Naive thymus-derived CD4-positive, alpha-beta T cell (primary cell): ENCODE measurements around the gene JPT2. TPM values are rescaled to one million over a fixed set of nuclear protein-coding genes. Genes with fewer than 3 reads are reported as not detected.
A peak's percentile ranks its signal among the peaks of the same experiment; 100 is the strongest.

Source experiments
- ATAC-seq: fragments of 150-1000 bp; cut with Tn5 transposase; 2 replicates; pipeline ENCODE4 v1.10.0; 2021; ENCODE audit warnings: mild to moderate bottlenecking, moderate library complexity
- CTCF ChIA-PET: fragments of 350-600 bp; sonication (Branson Sonifier 250); formaldehyde crosslinking; loops from one replicate; lab custom pipeline; 2021; ENCODE audit warnings: antibody characterized with exemption; lab: Charles Lee
- POLR2A ChIA-PET: fragments of 350-600 bp; sonication (Branson Sonifier 250); formaldehyde crosslinking; loops from one replicate; lab custom pipeline; 2021; ENCODE audit warnings: antibody characterized with exemption, inconsistent platforms; lab: Charles Lee
- DNase-seq, 9 donors: peaks; one replicate each; pipeline versions ENCODE4 v3.0.0 to v3.0.0-alpha.2; 2020 to 2022; ENCODE audit warnings: mixed read lengths in 1 of 9
- H3K27ac ChIP-seq: one replicate; pipeline ENCODE4 v1.7.0; 2013; ENCODE audit warnings: mild to moderate bottlenecking, low read depth, low read length, moderate library complexity
- H3K27me3 ChIP-seq, 2 donors: one replicate each; pipeline ENCODE4 v1.7.0; 2013; ENCODE audit warnings: low read length in 2 of 2, mild to moderate bottlenecking in 2 of 2, moderate library complexity in 2 of 2; ENCODE audit not compliant: control insufficient read depth in 2 of 2, insufficient read depth in 2 of 2
- H3K36me3 ChIP-seq, 3 experiments: 1 replicate in 2 of 3; 2 replicates in 1 of 3; pipeline ENCODE4 v1.7.0; 2013; ENCODE audit warnings: low read length in 3 of 3, mild to moderate bottlenecking in 3 of 3, moderate library complexity in 1 of 3; ENCODE audit not compliant: insufficient read depth in 3 of 3, control insufficient read depth in 2 of 3
- H3K4me1 ChIP-seq, 2 donors: one replicate each; pipeline ENCODE4 v1.7.0; 2013; ENCODE audit warnings: low read length in 2 of 2, mild to moderate bottlenecking in 2 of 2, moderate library complexity in 1 of 2; ENCODE audit not compliant: control insufficient read depth in 2 of 2, insufficient read depth in 2 of 2
- H3K4me3 ChIP-seq: 2 replicates; pipeline ENCODE4 v1.7.0; 2013; ENCODE audit warnings: mild to moderate bottlenecking, low read length
- H3K9me3 ChIP-seq, 3 experiments: 1 replicate in 2 of 3; 2 replicates in 1 of 3; pipeline ENCODE4 v1.7.0; 2013; ENCODE audit warnings: low read length in 3 of 3; ENCODE audit not compliant: control insufficient read depth in 2 of 3
- H3K27ac Mint-ChIP-seq, 9 donors: one replicate each; pipeline ENCODE4 v1.8.0; 2020 to 2022; ENCODE audit warnings: mixed read lengths in 9 of 9, mild to moderate bottlenecking in 8 of 9, moderate library complexity in 5 of 9, inconsistent platforms in 2 of 9
- H3K27me3 Mint-ChIP-seq, 5 donors: one replicate each; pipeline ENCODE4 v1.8.0; 2021 to 2022; ENCODE audit warnings: mixed read lengths in 5 of 5, mild to moderate bottlenecking in 1 of 5
- H3K36me3 Mint-ChIP-seq, 5 donors: one replicate each; pipeline ENCODE4 v1.8.0; 2020 to 2022; ENCODE audit warnings: mixed read lengths in 5 of 5, mild to moderate bottlenecking in 3 of 5, inconsistent platforms in 1 of 5
- H3K4me1 Mint-ChIP-seq, 7 donors: one replicate each; pipeline ENCODE4 v1.8.0; 2020 to 2022; ENCODE audit warnings: mixed read lengths in 7 of 7, mild to moderate bottlenecking in 3 of 7, inconsistent platforms in 1 of 7
- H3K4me3 Mint-ChIP-seq, 10 donors: one replicate each; pipeline ENCODE4 v1.8.0; 2020 to 2022; ENCODE audit warnings: mild to moderate bottlenecking in 10 of 10, mixed read lengths in 10 of 10, moderate library complexity in 6 of 10, inconsistent platforms in 2 of 10
- H3K9me3 Mint-ChIP-seq, 11 donors: one replicate each; pipeline ENCODE4 v1.8.0; 2020 to 2022; ENCODE audit warnings: mixed read lengths in 11 of 11, mild to moderate bottlenecking in 4 of 11, inconsistent platforms in 1 of 11, moderate library complexity in 1 of 11
- intact Hi-C, 2 donors: fragments of 100-400 bp; cut with micrococcal nuclease; formaldehyde crosslinking; loops; one replicate each; pipeline ENCODE4 v1.15.1; 2023
- polyA plus RNA-seq, 2 donors: library from polyadenylated mRNA; unstranded; fragments of 300-500 nt; fragmentation: Illumina TruSeq; gene quantifications; one replicate each; pipeline ENCODE4 v1.2.3, GENCODE V29; 2021
- total RNA-seq, 6 experiments: library from RNA in 5 of 6; stranded (reverse) in 5 of 6; gene quantifications; 1 replicate in 5 of 6; 2 replicates in 1 of 6; pipeline ENCODE4 v1.2.3 and lab custom pipeline; 2021 to 2026

Gene JPT2
- total and polyA plus RNA-seq, 7 experiments from 2014 or later: 12.6 to 67.2 (median 17.5) TPM

GRCh38 chr16:1676661-1677060 lies 1.4 kb upstream of the JPT2 start:
- DNase-seq (no peak), ATAC-seq (no peak)
- CTCF ChIA-PET: interaction anchor here (0.5 to 4.0 kb wide), 3 partner anchors 11 to 29 kb away, joined by 3 to 11 read pairs (median 3); partner anchors contain the start of gene MAPK8IP3
- no peaks in the 10 kb centered on the region for H3K9me3 ChIP-seq
- peaks cover 4 to 32% (median 15%) of the 10 kb centered on the region in 5 donors for H3K36me3 Mint-ChIP-seq
- H3K9me3 Mint-ChIP-seq: no peaks in the 10 kb centered on the region
- intact Hi-C loops: no loop called here
- no peaks in the 10 kb centered on the region for H3K4me1 ChIP-seq
- H3K4me3 ChIP-seq: no peak overlapping the region
- H3K4me3 Mint-ChIP-seq: peak overlapping the region; percentile 2 to 77 (median 67)
- POLR2A ChIA-PET: no interaction called here
- no peaks in the 10 kb centered on the region for H3K27me3 ChIP-seq
- peaks cover 24 to 40% (median 32%) of the 10 kb centered on the region in 7 donors for H3K4me1 Mint-ChIP-seq
- H3K27ac ChIP-seq: no peak overlapping the region
- H3K36me3 ChIP-seq: peaks cover 0 to 40% (median 0%) of the 10 kb centered on the region in 3 experiments
- no peaks in the 10 kb centered on the region for H3K27me3 Mint-ChIP-seq
- peak overlapping the region in 8 of 9 donors; percentile 4 to 86 (median 46) for H3K27ac Mint-ChIP-seq

GRCh38 chr16:1677339-1677738 lies 740 bp upstream of the JPT2 start:
- intact Hi-C loops: no loop called here
- H3K4me3 ChIP-seq: no peak overlapping the region

GRCh38 chr16:1678500-1679098 lies 520 bp downstream of the JPT2 start:
- CTCF ChIA-PET: interaction anchor here (0.7 to 4.0 kb wide), 2 partner anchors 27 to 78 kb away, joined by 3 to 11 read pairs; partner anchors contain the start of gene MAPK8IP3

More at GRCh38 chr16:1677339-1677738, 740 bp upstream of the JPT2 start:
- Mint-ChIP-seq H3K4me1 (peaks cover 24 to 42% (median 36%) of the 10 kb centered on the region in 7 donors), H3K27ac (peak overlapping the region in 7 of 9 donors; percentile 38 to 86 (median 74)), H3K9me3 (no peaks in the 10 kb centered on the region), H3K4me3 (peak overlapping the region; percentile 30 to 77 (median 67)), H3K36me3 (peaks cover 0 to 26% (median 11%) of the 10 kb centered on the region in 5 donors), H3K27me3 (no peaks in the 10 kb centered on the region)
- no peak for ATAC-seq
- Histone ChIP-seq H3K4me1 (no peaks in the 10 kb centered on the region), H3K36me3 (peaks cover 0 to 34% (median 0%) of the 10 kb centered on the region in 3 experiments), H3K27me3 (no peaks in the 10 kb centered on the region), H3K9me3 (no peaks in the 10 kb centered on the region), H3K27ac (peak overlapping the region; percentile 70)
- ChIA-PET CTCF (interaction anchor here (0.5 to 4.0 kb wide), 5 partner anchors 10 to 28 kb away, joined by 3 to 11 read pairs (median 3); partner anchors contain the start of gene MAPK8IP3), POLR2A (interaction anchor here (1.0 to 2.3 kb wide), 7 partner anchors 29 to 1100 kb away, joined by 3 to 27 read pairs (median 3); partner anchors contain the start of genes ELOB, EME2, MAPK8IP3 and MRPS34)
- DNase-seq: peak in 5 of 9 donors; percentile 5 to 32 (median 17)

GRCh38 chr16:1680361-1680760 lies 2.3 kb downstream of the JPT2 start:
- Mint-ChIP-seq H3K4me3 (peak overlapping the region in 6 of 10 donors; percentile 29 to 68 (median 48)), H3K27me3 (no peaks in the 10 kb centered on the region), H3K9me3 (no peaks in the 10 kb centered on the region), H3K36me3 (peaks cover 0 to 11% (median 3%) of the 10 kb centered on the region in 5 donors), H3K27ac (peak overlapping the region in 1 of 9 donors; percentile 17), H3K4me1 (peaks cover 24 to 48% (median 41%) of the 10 kb centered on the region in 7 donors)
- ChIA-PET POLR2A (no interaction called here), CTCF (no interaction called here)
- peaks cover 0 to 15% (median 0%) of the 10 kb centered on the region in 3 experiments for H3K36me3 ChIP-seq
- no peaks in the 10 kb centered on the region for H3K9me3 ChIP-seq
- ATAC-seq: no peak
- H3K27me3 ChIP-seq: no peaks in the 10 kb centered on the region
- no peak overlapping the region for H3K4me3 ChIP-seq
- H3K4me1 ChIP-seq: no peaks in the 10 kb centered on the region
- intact Hi-C loops: no loop called here
- DNase-seq: no peak
- H3K27ac ChIP-seq: no peak overlapping the region

More at GRCh38 chr16:1678500-1679098, 520 bp downstream of the JPT2 start:
- Mint-ChIP-seq H3K9me3 (no peaks in the 10 kb centered on the region), H3K27ac (peak overlapping the region; percentile 64 to 91 (median 78)), H3K4me1 (peaks cover 24 to 45% (median 38%) of the 10 kb centered on the region in 7 donors), H3K4me3 (peak overlapping the region; percentile 81 to 90 (median 88)), H3K27me3 (no peaks in the 10 kb centered on the region), H3K36me3 (peaks cover 0 to 18% (median under 1%) of the 10 kb centered on the region in 5 donors)
- intact Hi-C loops: loop anchor here (1.0 kb wide), 7 partner anchors 27 to 258 kb away; partner anchors contain the start of genes CRAMP1 (in 2 of the 2), IFT140 (in 2 of the 2), UQCC4 (in 2 of the 2) and HAGH (in 1 of the 2)
- Histone ChIP-seq H3K27me3 (no peaks in the 10 kb centered on the region), H3K9me3 (no peaks in the 10 kb centered on the region), H3K27ac (peak overlapping the region; percentile 78), H3K36me3 (peaks cover 0 to 24% (median 0%) of the 10 kb centered on the region in 3 experiments), H3K4me3 (peak overlapping the region; percentile 59), H3K4me1 (no peaks in the 10 kb centered on the region)
- ATAC-seq (peak; percentile 34), DNase-seq (peak; percentile 2 to 58 (median 34))
- POLR2A ChIA-PET: interaction anchor here (0.6 to 2.3 kb wide), 13 partner anchors 24 to 1197 kb away, joined by 3 to 27 read pairs (median 3); partner anchors contain the start of genes EME2, FAHD1, IFT140 and MAPK8IP3

GRCh38 chr16:1681032-1681431 lies 3.0 kb downstream of the JPT2 start:
- intact Hi-C loops: no loop called here
- Mint-ChIP-seq H3K27ac (peak overlapping the region in 4 of 9 donors; percentile 14 to 85 (median 50)), H3K4me1 (peaks cover 24 to 48% (median 41%) of the 10 kb centered on the region in 7 donors), H3K9me3 (no peaks in the 10 kb centered on the region), H3K36me3 (peaks cover 0 to 11% (median 3%) of the 10 kb centered on the region in 5 donors), H3K27me3 (no peaks in the 10 kb centered on the region), H3K4me3 (peak overlapping the region in 7 of 10 donors; percentile 7 to 48 (median 39))
- POLR2A ChIA-PET: no interaction called here
- peaks cover 0 to 16% (median 0%) of the 10 kb centered on the region in 3 experiments for H3K36me3 ChIP-seq
- H3K27me3 ChIP-seq: no peaks in the 10 kb centered on the region
- DNase-seq (no peak), ATAC-seq (no peak)
- CTCF ChIA-PET: no interaction called here
- no peaks in the 10 kb centered on the region for H3K9me3 ChIP-seq
- no peak overlapping the region for H3K27ac ChIP-seq
- H3K4me3 ChIP-seq: no peak overlapping the region
- H3K4me1 ChIP-seq: no peaks in the 10 kb centered on the region

GRCh38 chr16:1687427-1688316 lies 9.6 kb downstream of the JPT2 start:
- DNase-seq (no peak), ATAC-seq (no peak)
- H3K27ac ChIP-seq: no peak overlapping the region
- intact Hi-C loops: no loop called here
- no peaks in the 10 kb centered on the region for H3K27me3 ChIP-seq
- H3K36me3 ChIP-seq: peaks cover 0 to 66% (median 5%) of the 10 kb centered on the region in 3 experiments
- H3K27me3 Mint-ChIP-seq: no peaks in the 10 kb centered on the region
- ChIA-PET POLR2A (no interaction called here), CTCF (no interaction called here)
- H3K4me1 Mint-ChIP-seq: peaks cover 0 to 20% (median 10%) of the 10 kb centered on the region in 7 donors
- peaks cover 6 to 44% (median 12%) of the 10 kb centered on the region in 5 donors for H3K36me3 Mint-ChIP-seq
- H3K9me3 Mint-ChIP-seq: no peaks in the 10 kb centered on the region
- H3K4me3 ChIP-seq: no peak overlapping the region
- H3K4me3 Mint-ChIP-seq: no peak overlapping the region
- peak overlapping the region in 1 of 9 donors; percentile 31 for H3K27ac Mint-ChIP-seq
- H3K4me1 ChIP-seq: no peaks in the 10 kb centered on the region
- H3K9me3 ChIP-seq: no peaks in the 10 kb centered on the region
